Coronary artery (tissue), 2 donors: ENCODE measurements around the gene CCSER1.

ENCODE experiments used
- DNase-seq: peaks from one replicate; pipeline ENCODE4 v3.0.0-alpha.2; 2017; ENCODE audit warnings: low spot score
- H3K27ac ChIP-seq, 2 donors: fragments of 200-600 bp; sonication (generic); one replicate each; pipeline ENCODE4 v1.5.1; 2016 to 2019
- H3K4me3 ChIP-seq: fragments of 200-600 bp; sonication (generic); 2 replicates; pipeline ENCODE4 v1.5.1; 2016; ENCODE audit warnings: mild to moderate bottlenecking, moderate library complexity
- TF ChIP-seq, protein P1 (sequence below): fragments of 200-600 bp; sonication (generic); IDR thresholded peaks from one replicate; pipeline ENCODE4 v1.5.1; 2019; ENCODE audit warnings: antibody characterized with exemption

Gene CCSER1

GRCh38 chr4:90582087-90582486 lies 454.9 kb downstream of the CCSER1 start:
- no peak overlapping the region for H3K27ac ChIP-seq
- TF ChIP-seq, protein P1, sequence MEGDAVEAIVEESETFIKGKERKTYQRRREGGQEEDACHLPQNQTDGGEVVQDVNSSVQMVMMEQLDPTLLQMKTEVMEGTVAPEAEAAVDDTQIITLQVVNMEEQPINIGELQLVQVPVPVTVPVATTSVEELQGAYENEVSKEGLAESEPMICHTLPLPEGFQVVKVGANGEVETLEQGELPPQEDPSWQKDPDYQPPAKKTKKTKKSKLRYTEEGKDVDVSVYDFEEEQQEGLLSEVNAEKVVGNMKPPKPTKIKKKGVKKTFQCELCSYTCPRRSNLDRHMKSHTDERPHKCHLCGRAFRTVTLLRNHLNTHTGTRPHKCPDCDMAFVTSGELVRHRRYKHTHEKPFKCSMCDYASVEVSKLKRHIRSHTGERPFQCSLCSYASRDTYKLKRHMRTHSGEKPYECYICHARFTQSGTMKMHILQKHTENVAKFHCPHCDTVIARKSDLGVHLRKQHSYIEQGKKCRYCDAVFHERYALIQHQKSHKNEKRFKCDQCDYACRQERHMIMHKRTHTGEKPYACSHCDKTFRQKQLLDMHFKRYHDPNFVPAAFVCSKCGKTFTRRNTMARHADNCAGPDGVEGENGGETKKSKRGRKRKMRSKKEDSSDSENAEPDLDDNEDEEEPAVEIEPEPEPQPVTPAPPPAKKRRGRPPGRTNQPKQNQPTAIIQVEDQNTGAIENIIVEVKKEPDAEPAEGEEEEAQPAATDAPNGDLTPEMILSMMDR: no peak
- no peak for DNase-seq
- no peak overlapping the region for H3K4me3 ChIP-seq

DNA sequence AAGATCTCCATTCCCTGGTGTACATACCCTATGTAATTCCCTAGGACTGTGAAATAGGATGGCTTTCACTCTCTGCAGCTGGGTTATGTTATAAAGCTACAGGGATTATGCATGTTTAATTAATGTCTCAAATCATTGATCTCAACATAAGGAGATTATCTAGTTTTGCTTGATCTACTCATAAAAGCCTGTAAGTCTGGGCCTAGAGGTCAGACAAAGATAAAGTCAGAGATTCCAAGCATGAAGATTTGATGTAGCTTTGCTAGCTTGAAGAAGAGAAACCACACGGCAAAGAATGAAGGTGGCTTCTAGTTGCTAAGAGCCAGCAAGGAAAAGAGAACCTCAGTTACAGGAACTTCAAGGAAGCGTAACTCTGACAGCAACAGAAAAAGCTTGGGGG lies 456.9 kb downstream of the CCSER1 start:
- TF ChIP-seq, protein P1: no peak
- H3K4me3 ChIP-seq: no peak overlapping the region
- H3K27ac ChIP-seq: no peak overlapping the region
- no peak for DNase-seq

DNA sequence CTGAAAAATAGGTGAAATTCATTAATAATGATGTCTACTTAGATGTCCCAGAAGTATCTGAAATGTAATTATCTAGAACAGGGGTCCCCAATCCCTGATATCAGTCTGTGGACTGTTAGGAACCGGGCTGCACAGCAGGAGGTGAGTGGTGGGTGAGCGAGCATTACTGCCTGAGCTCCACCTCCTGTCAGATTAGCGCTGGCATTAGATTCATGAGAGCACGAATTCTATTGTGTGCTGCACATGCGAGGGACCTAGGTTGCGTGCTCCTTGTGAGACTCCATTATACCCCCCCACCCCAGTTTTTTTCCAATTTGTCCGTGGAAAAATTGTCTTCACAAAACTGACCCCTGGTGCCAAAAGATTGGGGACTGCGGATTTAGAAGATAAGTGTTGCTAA lies 458.8 kb downstream of the CCSER1 start:
- TF ChIP-seq, protein P1: no peak
- no peak overlapping the region for H3K4me3 ChIP-seq

GRCh38 chr4:90586799-90587198 lies 459.6 kb downstream of the CCSER1 start:
- DNase-seq: no peak
- Histone ChIP-seq H3K4me3 (no peak overlapping the region), H3K27ac (no peak overlapping the region)
- TF ChIP-seq, protein P1: no peak

More for the DNA sequence above, 458.8 kb downstream of the CCSER1 start:
- H3K27ac ChIP-seq: no peak overlapping the region
- DNase-seq: no peak

DNA sequence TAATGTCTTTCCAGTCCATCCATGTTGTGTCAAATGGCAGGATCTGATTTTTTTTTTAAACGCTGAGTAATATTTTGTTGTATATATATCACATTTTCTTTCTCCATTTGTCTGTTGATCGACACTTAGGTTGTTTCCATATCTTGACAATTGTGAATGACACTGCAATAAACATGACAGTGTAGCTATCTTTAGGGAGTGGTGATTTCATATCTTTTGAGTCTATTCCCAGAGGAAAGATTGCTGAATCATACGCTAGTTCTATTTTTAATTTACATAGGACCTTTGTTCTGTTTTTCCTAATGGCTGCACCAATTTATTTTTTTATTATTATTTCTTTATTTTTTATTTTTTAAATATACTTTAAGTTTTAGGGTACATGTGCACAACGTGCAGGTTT lies 470.7 kb downstream of the CCSER1 start:
- TF ChIP-seq, protein P1: no peak
- H3K4me3 ChIP-seq: no peak overlapping the region
- H3K27ac ChIP-seq: no peak overlapping the region
- DNase-seq: no peak

DNA sequence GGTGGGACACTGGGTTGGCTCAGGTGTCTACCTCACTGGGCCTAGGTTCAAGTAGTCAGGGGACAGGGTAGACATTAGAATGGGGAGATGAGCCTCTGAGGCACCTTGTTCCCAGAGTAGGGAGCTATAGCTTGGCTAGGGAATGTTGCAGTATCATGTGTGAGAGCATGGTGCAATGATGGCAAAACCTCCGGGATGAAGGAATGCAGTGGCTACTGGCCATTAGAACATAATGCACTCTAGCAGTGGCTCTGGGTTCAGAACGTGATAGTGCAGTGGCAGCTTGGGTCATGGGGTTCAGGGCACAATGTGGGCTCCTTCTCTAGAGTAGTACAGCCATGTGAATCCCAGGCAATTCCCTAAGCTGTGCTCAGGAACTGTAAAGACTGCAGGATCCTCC lies 471.5 kb downstream of the CCSER1 start:
- no peak overlapping the region for H3K4me3 ChIP-seq
- TF ChIP-seq, protein P1: no peak
- DNase-seq: no peak
- H3K27ac ChIP-seq: no peak overlapping the region

- DNase-seq: no peak
- H3K4me3 ChIP-seq: no peak overlapping the region
- H3K27ac ChIP-seq: no peak overlapping the region
- TF ChIP-seq, protein P1: no peak
Measured at GRCh38 chr4:90602726-90603125, 475.5 kb downstream of the CCSER1 start.
